Left ventricle myocardium superior (tissue), 1 donor: ENCODE data around the gene DNAL1. TPM values are rescaled to one million over a fixed set of nuclear protein-coding genes. Genes with fewer than 3 reads are reported as not detected.
A peak's percentile ranks its signal among the peaks of the same experiment; 100 is the strongest.

Experiments
- ATAC-seq: fragments of 200-7000 bp; cut with Tn5 transposase; one replicate; pipeline ENCODE4 v1.9.1; 2020; ENCODE audit warnings: mild to moderate bottlenecking, moderate library complexity
- DNase-seq: peaks from one replicate; pipeline ENCODE4 v3.0.0-alpha.2; 2020
- intact Hi-C: fragments of 100-400 bp; cut with micrococcal nuclease; formaldehyde crosslinking; loops from one replicate; pipeline ENCODE4 v1.11.0; 2022
- total RNA-seq: library from RNA; stranded (reverse); fragmentation: NEBNext Ultra II Directional; extraction: Animal tissue kit (Norgen Biotek cat#: 25700); gene quantifications from one replicate; pipeline ENCODE4 v1.2.1, GENCODE V29; 2021
- donor health status: DM: no; HTN: yes; CAD: no; lungs with severe emphysema.

DNAL1 gene
- total RNA-seq, 1 donor from 2014 or later: 12.0 TPM

DNA sequence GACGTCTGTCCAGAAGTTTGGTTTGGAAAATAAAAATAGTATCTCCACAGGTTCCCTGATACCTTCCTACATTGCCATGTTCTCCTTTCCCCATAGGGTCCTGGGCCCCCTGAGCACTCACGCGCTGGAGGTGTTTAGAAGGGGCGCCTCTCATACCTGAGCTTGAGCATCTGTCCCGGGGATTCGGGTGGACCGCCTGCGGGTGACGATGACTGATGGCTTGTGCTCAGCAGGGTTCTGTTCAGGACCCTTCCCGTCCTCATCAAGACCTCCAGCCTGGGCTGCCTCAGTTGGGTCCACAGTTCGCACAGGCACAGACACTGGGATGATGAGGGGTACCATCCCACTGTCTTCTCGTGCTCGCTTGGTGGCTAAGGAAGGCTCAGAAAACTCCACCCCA lies 92.1 kb downstream of the DNAL1 start:
- no peak for DNase-seq
- no peak for ATAC-seq
- intact Hi-C loops: no loop called here

- ATAC-seq: no peak
- intact Hi-C loops: no loop called here
- DNase-seq: no peak
Measured at GRCh38 chr14:73738518-73739173, 93.9 kb downstream of the DNAL1 start.

DNA sequence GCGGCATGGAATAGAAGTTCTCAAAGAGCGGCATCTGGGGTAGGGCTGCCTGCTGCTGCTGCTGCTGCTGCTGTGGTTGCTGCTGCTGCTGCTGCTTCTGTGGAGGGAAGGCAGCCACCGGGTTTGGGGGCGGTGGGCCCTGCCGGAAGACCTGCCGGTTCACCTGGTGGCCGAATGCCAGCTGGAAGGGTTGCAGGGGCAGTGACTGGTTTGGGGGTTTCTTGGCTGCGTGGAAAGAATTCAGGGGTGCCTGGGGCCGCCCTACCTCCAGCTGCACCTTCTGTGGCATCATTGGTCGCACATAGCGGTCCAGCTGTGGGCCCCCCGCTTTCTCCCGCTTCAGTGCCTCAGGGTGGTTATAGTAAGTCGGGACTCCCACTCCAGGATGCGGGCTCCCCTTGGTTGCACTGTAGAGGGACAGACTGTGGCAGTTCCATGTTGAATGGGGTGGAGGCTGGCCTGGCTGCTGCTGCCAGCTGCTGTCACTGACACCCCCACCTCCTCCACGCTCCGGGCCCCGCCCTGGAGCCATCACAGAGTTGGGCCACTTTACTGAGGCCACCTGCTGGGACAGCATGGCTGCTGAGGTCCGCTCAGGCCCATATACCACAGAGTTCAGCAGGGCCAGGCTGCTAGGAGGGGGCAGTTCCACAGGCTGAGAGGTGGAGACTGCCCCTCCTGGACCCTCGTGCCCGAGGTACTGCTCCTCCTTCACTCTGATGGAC lies 94.5 kb downstream of the DNAL1 start:
- ATAC-seq: no peak
- DNase-seq: no peak
- intact Hi-C loops: no loop called here

DNA sequence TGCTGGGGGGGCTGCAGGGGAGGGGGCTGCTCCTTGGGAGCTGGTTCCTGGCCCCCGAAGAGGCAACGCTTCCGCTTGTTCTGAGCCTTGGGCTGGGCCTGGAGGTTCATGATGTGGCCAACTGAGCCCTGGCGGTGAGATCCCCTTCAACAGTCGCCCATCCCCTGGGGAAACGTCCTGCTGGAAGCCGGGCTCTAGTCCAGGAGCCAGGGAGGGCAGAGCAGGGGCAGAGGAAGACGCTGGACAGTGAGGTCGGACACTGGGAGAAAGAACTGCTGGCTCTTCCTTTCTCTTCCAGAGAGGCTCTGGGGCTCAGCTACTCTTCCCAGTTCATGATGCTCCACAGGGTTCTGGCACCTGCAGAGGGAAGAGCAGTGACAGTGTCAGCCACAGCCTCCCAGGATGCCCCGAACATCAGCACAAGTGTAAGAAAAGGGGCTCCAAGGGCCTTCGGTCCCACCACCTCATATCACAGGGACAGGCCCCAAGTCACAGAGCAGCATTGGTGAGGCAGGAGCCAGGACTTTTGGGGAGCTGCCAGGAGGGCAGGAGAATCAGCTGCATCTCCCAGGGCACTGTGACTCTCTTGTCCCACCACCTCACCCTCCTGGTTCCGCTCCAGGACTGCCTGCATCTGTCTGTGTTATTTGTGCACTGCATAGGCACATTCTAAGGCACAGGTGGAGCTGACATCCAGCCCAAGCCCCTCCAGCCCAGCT lies 95.3 kb downstream of the DNAL1 start:
- intact Hi-C loops: no loop called here
- ATAC-seq (no peak), DNase-seq (no peak)

DNA sequence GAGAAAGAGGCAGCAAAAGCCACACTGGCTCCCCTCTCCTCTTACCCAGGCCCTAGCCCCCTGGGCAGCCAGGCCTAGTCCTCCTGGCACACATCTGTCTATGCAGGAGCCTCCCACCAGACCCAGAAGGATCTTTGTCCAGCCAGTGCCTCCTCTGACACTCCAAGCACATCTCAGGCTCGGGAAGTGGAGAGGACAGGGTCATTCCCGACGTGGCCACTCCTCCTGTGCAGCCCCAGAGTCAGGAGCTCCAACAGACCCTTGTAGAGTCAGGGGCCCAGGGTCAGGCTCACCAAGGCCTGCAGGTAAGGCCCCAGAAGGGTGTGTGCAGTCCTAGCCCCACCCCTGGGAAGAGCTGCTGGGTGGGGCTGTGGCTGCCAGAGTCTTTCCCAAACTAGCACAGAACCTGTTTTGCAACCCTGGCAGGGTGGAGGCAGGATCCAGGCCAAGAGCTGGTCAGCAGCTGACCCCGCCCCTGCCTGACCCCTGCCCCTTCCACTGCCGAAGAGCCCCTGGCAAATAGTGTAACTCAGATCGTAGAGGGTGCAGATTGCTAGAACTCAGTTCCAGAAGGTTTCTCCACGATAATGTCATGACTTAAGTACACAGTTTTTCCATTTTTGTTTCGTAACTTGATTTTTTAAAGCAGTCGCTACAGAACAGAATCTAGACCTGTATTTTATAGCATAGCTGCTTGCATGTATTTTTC lies 96.0 kb downstream of the DNAL1 start:
- DNase-seq (peak; percentile 83), ATAC-seq (peak; percentile 77)
- intact Hi-C loops: no loop called here

DNA sequence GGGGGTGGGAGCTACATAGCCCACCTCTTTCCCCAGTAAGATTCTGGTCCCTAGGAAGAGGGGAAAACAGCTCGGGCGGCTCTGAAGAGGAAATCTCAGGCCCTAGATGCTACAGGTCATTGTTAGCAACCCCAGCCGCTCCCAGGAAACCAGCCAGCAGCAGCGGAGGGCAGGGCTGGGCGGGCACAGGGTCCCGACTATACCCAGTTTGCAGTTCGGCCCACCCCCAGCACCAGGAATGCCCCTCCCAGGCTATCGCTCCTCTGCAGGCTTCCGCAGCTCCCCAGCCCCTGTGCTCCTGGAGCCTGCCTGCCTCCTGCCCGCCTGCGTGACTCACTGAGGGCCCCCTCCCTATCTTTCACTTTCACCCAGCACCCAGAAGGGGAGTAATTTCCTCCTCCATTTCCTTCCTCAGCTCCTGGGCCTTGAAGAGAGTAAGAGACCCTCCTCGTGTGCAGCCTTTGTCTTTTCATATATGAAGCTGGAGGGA lies 96.6 kb downstream of the DNAL1 start:
- intact Hi-C loops: no loop called here
- peak; percentile 81 for DNase-seq
- ATAC-seq: peak; percentile 79

DNA sequence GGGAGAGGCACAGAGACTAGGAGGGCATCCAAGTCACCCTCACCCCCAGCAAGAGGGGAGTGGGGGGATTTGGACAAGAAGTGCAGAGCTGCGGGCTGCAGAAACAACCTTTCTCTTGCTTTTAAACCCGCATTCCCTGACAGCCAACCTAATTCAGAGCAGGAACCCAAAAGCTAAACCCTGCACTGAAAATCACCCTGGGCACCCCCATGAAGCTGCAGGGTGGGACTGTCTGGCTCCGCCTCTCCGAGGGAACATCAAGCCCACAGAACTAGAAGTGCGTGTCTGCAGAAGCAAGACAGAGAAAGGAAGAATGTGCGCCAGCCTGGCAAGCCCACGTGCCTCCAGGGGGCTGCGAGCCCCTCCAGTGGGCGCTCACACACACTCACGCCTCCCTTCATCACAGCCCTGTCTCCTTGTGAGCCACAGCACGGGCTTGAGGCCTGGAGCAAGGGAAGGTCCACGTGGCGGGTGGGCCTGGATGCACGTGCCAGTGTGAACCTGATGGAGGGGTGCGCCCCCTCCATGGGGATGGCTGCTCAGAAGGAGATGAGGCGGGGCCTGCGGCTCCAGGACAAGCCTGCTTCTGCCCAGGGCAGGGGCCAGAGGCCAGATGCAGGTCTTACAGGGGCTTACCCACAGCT lies 97.2 kb downstream of the DNAL1 start:
- intact Hi-C loops: no loop called here
- DNase-seq (no peak), ATAC-seq (peak; percentile 2)

- intact Hi-C loops: no loop called here
- ATAC-seq (no peak), DNase-seq (no peak)
Measured at GRCh38 chr14:73742520-73743238, 97.9 kb downstream of the DNAL1 start.

- intact Hi-C loops: no loop called here
- ATAC-seq: peak; percentile 17
Measured at GRCh38 chr14:73743431-73743931, 98.7 kb downstream of the DNAL1 start.

GRCh38 chr14:73744175-73744867 lies 99.5 kb downstream of the DNAL1 start:
- peak; percentile 31 for DNase-seq
- intact Hi-C loops: no loop called here
- no peak for ATAC-seq

More at GRCh38 chr14:73743431-73743931, 98.7 kb downstream of the DNAL1 start:
- peak; percentile 73 for DNase-seq

DNA sequence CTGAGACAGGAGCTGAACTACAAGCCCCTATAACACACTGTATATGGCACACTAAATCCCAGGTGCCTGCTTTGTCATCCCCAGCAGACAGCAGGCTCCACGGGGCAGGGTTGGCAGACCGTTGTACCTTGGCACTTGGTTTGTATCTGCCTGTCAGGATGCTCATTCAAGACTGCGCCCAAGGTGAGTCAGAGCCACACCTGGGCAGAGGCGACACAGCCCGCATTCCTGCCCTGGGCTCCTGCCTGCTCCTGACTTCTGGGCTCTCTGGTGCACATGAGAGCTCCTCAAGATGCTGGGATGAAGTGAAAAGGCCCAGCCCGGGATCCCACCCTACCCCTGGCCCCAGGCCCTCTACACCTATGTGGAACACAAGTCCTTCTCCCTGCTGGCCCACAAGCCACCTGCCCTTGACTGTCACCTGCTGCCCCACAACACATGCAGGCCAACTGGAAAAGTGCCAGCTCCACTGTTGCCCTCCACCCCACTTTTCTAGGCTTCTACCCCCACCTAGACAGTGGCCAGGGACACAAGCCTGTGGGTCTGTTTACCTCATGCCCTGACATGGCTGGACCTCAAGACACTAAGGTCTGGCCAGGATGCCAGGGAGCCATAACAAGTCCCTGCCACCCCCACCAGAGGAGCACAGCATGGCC lies 100.2 kb downstream of the DNAL1 start:
- DNase-seq: no peak
- intact Hi-C loops: no loop called here
- ATAC-seq: no peak

DNA sequence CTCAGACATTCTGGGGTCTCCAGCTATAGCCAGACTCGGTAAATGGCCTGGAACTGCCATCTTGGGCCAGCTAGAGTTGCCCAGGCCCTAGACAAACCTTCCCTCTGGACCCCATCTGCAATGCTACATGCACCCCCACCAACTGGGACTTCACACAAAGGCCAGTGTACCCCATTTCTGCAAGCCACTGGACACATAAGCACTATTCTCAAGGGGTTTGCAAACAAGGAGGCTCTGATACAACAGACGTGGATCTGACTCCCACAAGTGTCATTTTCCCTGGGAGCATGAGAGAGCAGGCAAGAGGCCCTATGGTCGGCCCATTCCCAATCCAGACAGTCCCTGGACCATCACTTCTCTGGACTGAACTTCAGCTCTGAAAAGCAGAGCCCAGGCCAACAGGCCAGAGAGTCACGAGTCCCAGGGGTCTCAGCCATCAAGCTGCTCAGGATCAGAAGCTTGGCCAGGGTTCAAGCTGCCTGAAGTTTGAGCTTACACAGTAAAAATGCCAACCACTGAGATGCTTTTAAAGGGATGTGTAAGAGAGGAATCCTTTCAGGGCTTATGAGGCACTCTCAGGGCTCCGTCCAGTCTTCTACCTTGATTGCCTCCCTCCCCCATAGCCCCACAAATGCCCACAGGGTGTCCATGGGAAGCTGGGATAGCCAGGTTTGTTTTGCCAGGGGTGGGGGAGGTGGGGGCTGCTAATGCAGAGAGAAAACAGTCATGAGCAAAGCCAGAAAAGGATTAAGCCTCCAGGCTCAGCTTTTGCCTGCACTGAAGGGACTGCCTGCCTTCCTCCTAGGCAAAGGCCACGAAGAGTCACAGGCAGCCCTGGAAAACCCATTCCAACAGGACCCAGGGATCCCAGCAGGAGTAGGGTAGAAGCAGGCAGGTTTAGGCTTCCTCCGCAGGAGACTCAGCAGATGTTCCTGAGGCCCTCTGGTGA lies 101.1 kb downstream of the DNAL1 start:
- ATAC-seq: no peak
- no peak for DNase-seq
- intact Hi-C loops: no loop called here

- no peak for DNase-seq
- peak; percentile 9 for ATAC-seq
- intact Hi-C loops: no loop called here
Measured at GRCh38 chr14:73746520-73747378, 102.0 kb downstream of the DNAL1 start.

- DNase-seq (no peak), ATAC-seq (no peak)
- intact Hi-C loops: no loop called here
Measured at GRCh38 chr14:73747379-73748211, 102.8 kb downstream of the DNAL1 start.
